Measurements from ENCODE around the gene TGIF1. TPM values are rescaled to one million over a fixed set of nuclear protein-coding genes. Genes with fewer than 3 reads are reported as not detected.
A peak's percentile ranks its signal among the peaks of the same experiment; 100 is the strongest.

TGIF1 gene
- total and polyA plus RNA-seq, 9 of the 15 experiments (the other 6 are each of a cell fraction or from before 2014, with no cell fraction given) = 16.1 to 77.7 (median 44.6) TPM

GRCh38 chr18:3451183-3451988 is 1.4 kb downstream of the TGIF1 start (continued):
- no peak for TF ChIP-seq RFX1 (IDR thresholded peaks at IDR 0.05)
- no peak for TF ChIP-seq RBM25 (IDR thresholded peaks at IDR 0.05; ENCODE audit: low read depth, low read length, severe bottlenecking)
- no peak for TF ChIP-seq HOMEZ (CRISPR knock-in tag; IDR thresholded peaks at IDR 0.05)
- 0 out of 2 replicates have a peak, but pooled peaks have one; percentile 42 for TF ChIP-seq ZNF212 (CRISPR knock-in tag; IDR thresholded peaks at IDR 0.05)
- peak; percentile 39 for TF ChIP-seq CTCFL (IDR thresholded peaks at IDR 0.05; ENCODE audit: borderline replicate concordance, insufficient read depth, low read depth, low read length, poor library complexity, severe bottlenecking)
- no peak for TF ChIP-seq KLF13 (tag; IDR thresholded peaks at IDR 0.05; ENCODE audit: borderline replicate concordance, low read depth)
- TF ChIP-seq STAT5B (CRISPR knock-in tag; IDR thresholded peaks at IDR 0.05) = no peak
- TF ChIP-seq CHD7 (IDR thresholded peaks at IDR 0.05; ENCODE audit: low read depth, low read length) = no peak

Data from K562 (cell line).